ENCODE measurements around the gene SNTA1. TPM values are rescaled to one million over a fixed set of nuclear protein-coding genes. Genes with fewer than 3 reads are reported as not detected.

The SNTA1 gene
- total and polyA plus RNA-seq, 2 of the 8 experiments (the other 6 are each of a cell fraction or from before 2014, with no cell fraction given): 4.5 to 8.0 TPM

DNA sequence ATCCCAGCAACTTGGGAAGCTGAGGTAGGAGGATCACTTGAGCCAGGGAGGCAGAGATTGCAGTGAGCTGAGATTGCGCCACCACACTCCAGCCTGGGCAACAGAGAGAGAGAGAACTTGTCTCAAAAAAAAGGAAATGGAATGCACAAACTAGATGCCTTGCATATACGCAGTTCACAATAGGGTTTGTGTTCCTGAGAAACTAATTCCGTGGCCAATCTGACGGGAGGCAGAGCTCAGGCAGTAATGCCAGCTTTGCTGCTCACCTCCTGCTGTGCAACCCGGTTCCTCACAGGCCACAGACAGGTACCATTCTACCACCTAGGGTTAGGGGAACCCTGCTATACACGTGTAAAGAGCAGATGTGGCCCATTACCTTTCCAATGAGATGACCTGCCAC is 43.6 kb downstream of the SNTA1 start:
- Histone ChIP-seq H2AFZ (ENCODE audit: low read length) (no peak overlapping the region), H2AK5ac (ENCODE audit: low read depth, low read length) (no peak overlapping the region), H3K14ac (ENCODE audit: insufficient read length) (no peak overlapping the region), H3K79me2 (ENCODE audit: control insufficient read depth in 1 of 2, insufficient read depth in 2 of 2, low read length in 2 of 2) (peaks cover 13 to 51% of the 10 kb centered on the region in 2 experiments), H3K79me1 (ENCODE audit: low read depth, low read length) (peaks cover 8% of the 10 kb centered on the region), H4K91ac (replicated peaks; ENCODE audit: insufficient read length, low read length) (no peak overlapping the region), H3K4me2 (ENCODE audit: insufficient read depth in 1 of 2, low read depth in 2 of 2, low read length in 2 of 2) (peak overlapping the region; percentile 63 to 83; a peak in 2 of 4 replicates), H2BK120ac (replicated peaks; ENCODE audit: low read depth, low read length) (no peak overlapping the region), H3K9ac (replicated peaks in 1 of 4; ENCODE audit: extremely low read depth in 1 of 4, low read depth in 3 of 4, low read length in 3 of 4) (no peak overlapping the region), H4K20me1 (replicated peaks in 1 of 2; ENCODE audit: control insufficient read depth in 1 of 2, insufficient read depth in 2 of 2, low read length in 2 of 2) (peaks cover 2 to 9% of the 10 kb centered on the region in 2 experiments), H4K5ac (ENCODE audit: insufficient read length, low read depth, low read length) (no peak overlapping the region), H2BK15ac (ENCODE audit: low read length) (no peak overlapping the region), H3K4ac (replicated peaks; ENCODE audit: insufficient read length, low read depth, low read length) (no peak overlapping the region), H3K36me3 (ENCODE audit: control insufficient read depth in 2 of 4, insufficient read depth in 4 of 4, low read length in 3 of 4) (peaks cover 0 to 3% (median 2%) of the 10 kb centered on the region in 4 experiments; a peak in 5 of 8 replicates), H3K18ac (ENCODE audit: extremely low read depth, low read length) (no peak overlapping the region), H3K27ac (ENCODE audit: low read depth, low read length) (no peak overlapping the region), H3K27me3 (replicated peaks in 1 of 4; ENCODE audit: control insufficient read depth in 3 of 4, extremely low read depth in 1 of 4, insufficient read depth in 3 of 4, low read length in 3 of 4) (no peaks in the 10 kb centered on the region), H3K4me3 (ENCODE audit: extremely low read depth in 1 of 4, insufficient read depth in 2 of 4, low read depth in 3 of 4, low read length in 4 of 4) (peak overlapping the region in 3 of 4 experiments; percentile 83 to 99 (median 91); a peak in 3 of 8 replicates), H3K9me3 (ENCODE audit: insufficient read depth in 2 of 2, low read depth in 1 of 2, low read length in 1 of 2) (no peaks in the 10 kb centered on the region), H4K8ac (ENCODE audit: extremely low read depth, insufficient read depth, low read length) (no peak overlapping the region), H3K4me1 (replicated peaks in 1 of 4; ENCODE audit: control insufficient read depth in 3 of 4, insufficient read depth in 4 of 4, low read length in 3 of 4) (peaks cover 0 to 6% (median 2%) of the 10 kb centered on the region in 4 experiments; a peak in 3 of 7 replicates), H2BK12ac (ENCODE audit: low read depth, low read length) (no peak overlapping the region), H3K56ac (replicated peaks; ENCODE audit: insufficient read length, low read depth, low read length) (no peak overlapping the region), H2BK5ac (ENCODE audit: low read depth, low read length) (no peak overlapping the region), H3K23me2 (ENCODE audit: low read depth, low read length) (peaks cover 5% of the 10 kb centered on the region; the same call in 1 of the 2 replicates), H3K23ac (ENCODE audit: insufficient read length) (no peak overlapping the region), H2BK20ac (ENCODE audit: low read length) (no peak overlapping the region)
- ChIA-PET CTCF (ENCODE audit: partially characterized antibody) (interaction anchor here (1.0 to 1.9 kb wide), 3 partner anchors 9 to 137 kb away, joined by 3 to 9 read pairs (median 3); no protein-coding TSS in a partner anchor), POLR2A (ENCODE audit: partially characterized antibody) (interaction anchor here (0.6 kb wide), 1 partner anchor 204 kb away, joined by 3 read pairs; no protein-coding TSS in a partner anchor)
- WGBS, 2 experiments (ENCODE audit: extremely low coverage in 1 of 2, insufficient coverage in 1 of 2, insufficient read length in 1 of 2, insufficient replicate concordance in 2 of 2, low coverage in 1 of 2, low lambda C conversion rate in 2 of 2, missing lambda C conversion rate in 1 of 2): 74% methylated on average over 6 of the region's 6 CpGs; no CpG with 5 or more reads in 1 of the 2 experiments
- FAIRE-seq: no peak
- DNase-seq (ENCODE audit: low read depth in 1 of 2, low spot score in 2 of 2): no peak
- TF ChIP-seq TCF12 (IDR thresholded peaks at IDR 0.05; ENCODE audit: low read depth, low read length) (no peak), SUZ12 (IDR thresholded peaks at IDR 0.05; ENCODE audit: low read length) (no peak), MAFK (IDR thresholded peaks at IDR 0.05; ENCODE audit: low read depth, low read length) (no peak), EP300 (IDR thresholded peaks at IDR 0.05; ENCODE audit: borderline replicate concordance in 1 of 2, low read depth in 2 of 2, low read length in 2 of 2) (no peak), EZH2 (IDR thresholded peaks at IDR 0.05; ENCODE audit: low read depth, low read length, severe bottlenecking) (no peak), SP1 (IDR thresholded peaks at IDR 0.05; ENCODE audit: low read depth, low read length) (no peak), KDM5A (IDR thresholded peaks at IDR 0.05; ENCODE audit: low read length) (no peak), JUN (IDR thresholded peaks at IDR 0.05; ENCODE audit: low read depth, low read length) (no peak), TAF7 (optimal IDR thresholded peaks at IDR 0.05; ENCODE audit: borderline replicate concordance, low read depth, low read length) (no peak), GTF2F1 (IDR thresholded peaks at IDR 0.05; ENCODE audit: borderline replicate concordance, low read depth, low read length) (no peak), HDAC6 (IDR thresholded peaks at IDR 0.05; ENCODE audit: low read depth, low read length) (no peak), ASH2L (IDR thresholded peaks at IDR 0.05; ENCODE audit: low read length) (no peak), RAD21 (IDR thresholded peaks at IDR 0.05 in 1 of 2, conservative IDR thresholded peaks at IDR 0.05 in 1 of 2; ENCODE audit: low read depth in 2 of 2, low read length in 2 of 2) (no peak), RXRA (IDR thresholded peaks at IDR 0.05; ENCODE audit: insufficient read depth, low read depth, low read length) (no peak)

All from H1 (cell line).